Activated naive CD8-positive, alpha-beta T cell treated with anti-CD3 and anti-CD28 coated beads, Interleukin-2, amount 10 ng/mL, durations not matched to agents 7 days and 5 days (primary cell): ENCODE data around the gene ARFGAP1. TPM values are rescaled to one million over a fixed set of nuclear protein-coding genes. Genes with fewer than 3 reads are reported as not detected.
"Not testable (repeated sequence)": the region's sequence is repeated elsewhere in the genome, so short reads cannot be mapped to it uniquely, and the experiment has no call there.

Experiments
- ATAC-seq: fragments of 150-1000 bp; cut with Tn5 transposase; one replicate; pipeline ENCODE4 v1.10.0; 2021; ENCODE audit warnings: low read depth, moderate library complexity
- POLR2A ChIA-PET: fragments of 350-600 bp; sonication (Branson Sonifier 250); formaldehyde crosslinking; loops from one replicate; lab custom pipeline; 2021; ENCODE audit warnings: antibody characterized with exemption; lab: Charles Lee
- DNase-seq: peaks from one replicate; pipeline ENCODE4 v3.0.0; 2021
- H3K27ac Mint-ChIP-seq: one replicate; pipeline ENCODE4 v1.8.0; 2022; ENCODE audit warnings: mild to moderate bottlenecking, mixed read lengths
- H3K27me3 Mint-ChIP-seq: one replicate; pipeline ENCODE4 v1.8.0; 2022; ENCODE audit warnings: mild to moderate bottlenecking, moderate library complexity, mixed read lengths
- H3K36me3 Mint-ChIP-seq: one replicate; pipeline ENCODE4 v1.8.0; 2021; ENCODE audit warnings: mild to moderate bottlenecking, mixed read lengths
- H3K4me1 Mint-ChIP-seq: one replicate; pipeline ENCODE4 v1.8.0; 2021; ENCODE audit warnings: mixed read lengths
- H3K4me3 Mint-ChIP-seq: one replicate; pipeline ENCODE4 v1.8.0; 2022; ENCODE audit warnings: mild to moderate bottlenecking, moderate library complexity, mixed read lengths
- H3K9me3 Mint-ChIP-seq: one replicate; pipeline ENCODE4 v1.8.0; 2021; ENCODE audit warnings: mixed read lengths
- total RNA-seq, 2 experiments: library from RNA; stranded (reverse); gene quantifications; one replicate each; pipeline ENCODE4 v1.2.3, GENCODE V29; 2021

The ARFGAP1 gene
- total RNA-seq, 2 experiments from 2014 or later: 86.1 to 87.6 TPM

GRCh38 chr20:63247671-63248228 lies 24.9 kb upstream of the ARFGAP1 start:
- H3K36me3 Mint-ChIP-seq: no peaks in the 10 kb centered on the region
- POLR2A ChIA-PET: no interaction called here
- H3K27me3 Mint-ChIP-seq: peaks cover 15% of the 10 kb centered on the region
- H3K4me3 Mint-ChIP-seq: no peak overlapping the region
- no peaks in the 10 kb centered on the region for H3K4me1 Mint-ChIP-seq
- H3K9me3 Mint-ChIP-seq: no peaks in the 10 kb centered on the region
- ATAC-seq (no peak), DNase-seq (no peak)
- no peak overlapping the region for H3K27ac Mint-ChIP-seq

- Mint-ChIP-seq H3K4me1 (no peaks in the 10 kb centered on the region), H3K27me3 (peaks cover 23% of the 10 kb centered on the region), H3K9me3 (no peaks in the 10 kb centered on the region), H3K4me3 (no peak overlapping the region), H3K36me3 (no peaks in the 10 kb centered on the region), H3K27ac (no peak overlapping the region)
- no peak for DNase-seq
- no peak for ATAC-seq
- POLR2A ChIA-PET: no interaction called here
Observed at GRCh38 chr20:63248835-63249591, 23.6 kb upstream of the ARFGAP1 start.

- peaks cover 25% of the 10 kb centered on the region for H3K27me3 Mint-ChIP-seq
- no peak overlapping the region for H3K4me3 Mint-ChIP-seq
- H3K36me3 Mint-ChIP-seq: no peaks in the 10 kb centered on the region
- H3K9me3 Mint-ChIP-seq: no peaks in the 10 kb centered on the region
- no peaks in the 10 kb centered on the region for H3K4me1 Mint-ChIP-seq
- no peak for DNase-seq
- ATAC-seq: no peak
- no peak overlapping the region for H3K27ac Mint-ChIP-seq
- POLR2A ChIA-PET: no interaction called here
Observed at GRCh38 chr20:63249891-63250290, 22.7 kb upstream of the ARFGAP1 start.

GRCh38 chr20:63251350-63251749 lies 21.3 kb upstream of the ARFGAP1 start:
- POLR2A ChIA-PET, DNase-seq: not testable (repeated sequence)

GRCh38 chr20:63252284-63252711 lies 20.3 kb upstream of the ARFGAP1 start:
- ATAC-seq: no peak
- no peaks in the 10 kb centered on the region for H3K36me3 Mint-ChIP-seq

More at GRCh38 chr20:63251350-63251749, 21.3 kb upstream of the ARFGAP1 start:
- not testable (repeated sequence) for ATAC-seq, H3K27ac Mint-ChIP-seq, H3K9me3 Mint-ChIP-seq, H3K4me1 Mint-ChIP-seq, H3K36me3 Mint-ChIP-seq, H3K4me3 Mint-ChIP-seq
- H3K27me3 Mint-ChIP-seq: peaks cover 34% of the 10 kb centered on the region

DNA sequence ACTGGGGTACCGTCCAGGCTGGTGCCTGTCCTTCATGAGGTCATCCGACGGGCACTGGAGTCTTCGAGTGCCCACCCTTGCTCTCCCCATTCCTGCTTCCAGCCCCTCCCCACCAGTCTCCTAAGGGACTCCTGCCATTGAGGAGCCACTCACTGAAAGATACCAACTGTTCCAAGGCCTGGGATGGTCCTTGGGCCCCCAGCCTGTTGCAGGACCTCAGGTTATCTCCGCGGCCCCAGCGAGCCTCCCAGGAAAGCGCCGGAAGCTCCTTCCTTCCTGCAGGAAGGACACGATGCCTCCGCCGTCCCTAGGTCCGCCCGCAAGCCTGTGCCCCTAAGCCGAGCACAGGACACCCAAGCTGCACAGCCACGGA lies 19.6 kb upstream of the ARFGAP1 start:
- Mint-ChIP-seq H3K4me3 (no peak overlapping the region), H3K4me1 (peaks cover 3% of the 10 kb centered on the region), H3K27ac (no peak overlapping the region), H3K9me3 (no peaks in the 10 kb centered on the region), H3K36me3 (no peaks in the 10 kb centered on the region), H3K27me3 (peaks cover 38% of the 10 kb centered on the region)
- DNase-seq: no peak
- POLR2A ChIA-PET: no interaction called here
- no peak for ATAC-seq

More at GRCh38 chr20:63252284-63252711, 20.3 kb upstream of the ARFGAP1 start:
- Mint-ChIP-seq H3K9me3 (no peaks in the 10 kb centered on the region), H3K4me1 (no peaks in the 10 kb centered on the region), H3K27ac (no peak overlapping the region), H3K27me3 (peaks cover 34% of the 10 kb centered on the region), H3K4me3 (no peak overlapping the region)
- no peak for DNase-seq
- POLR2A ChIA-PET: no interaction called here

DNA sequence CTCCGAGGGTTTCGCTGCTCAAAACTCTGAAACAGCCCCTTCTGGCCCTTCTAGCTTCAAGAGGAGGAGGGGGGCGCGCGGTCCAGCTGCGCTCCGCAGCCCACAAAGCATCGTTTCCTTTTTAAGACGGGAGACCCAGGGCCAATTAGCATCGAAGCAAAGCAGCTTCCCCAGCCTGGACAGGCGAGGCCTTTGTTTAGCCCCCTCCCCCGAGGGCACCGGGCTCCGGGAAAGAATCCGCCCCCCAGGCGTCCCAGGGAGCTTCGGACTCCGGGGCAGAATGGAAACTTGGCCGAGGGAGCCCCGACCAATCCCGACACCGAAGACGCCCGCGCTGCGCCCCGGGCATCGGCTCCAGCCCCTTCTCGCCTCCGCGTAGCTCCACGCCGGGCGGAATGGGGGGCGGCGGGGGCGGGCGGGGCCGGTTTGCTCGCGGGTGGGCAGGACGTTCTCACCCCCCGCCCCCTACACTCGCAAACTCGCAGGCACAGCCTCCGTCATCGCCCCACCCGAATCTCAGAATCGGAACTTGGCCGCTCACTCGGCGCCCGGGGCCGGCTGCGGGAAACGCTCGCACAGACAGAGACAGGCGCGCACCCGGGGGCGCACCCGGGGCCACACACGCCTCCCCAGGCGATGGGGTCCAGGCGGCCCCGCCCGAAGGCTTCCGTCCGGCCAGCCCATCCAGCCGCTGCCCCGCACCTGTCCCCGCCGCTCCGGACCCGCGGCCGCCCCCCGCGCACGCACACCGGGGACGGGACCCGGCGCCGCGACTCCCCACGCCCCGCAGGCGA lies 19.0 kb upstream of the ARFGAP1 start:
- Mint-ChIP-seq H3K27ac (no peak overlapping the region), H3K9me3 (no peaks in the 10 kb centered on the region), H3K4me1 (peaks cover 3% of the 10 kb centered on the region), H3K27me3 (peaks cover 36% of the 10 kb centered on the region), H3K36me3 (no peaks in the 10 kb centered on the region), H3K4me3 (no peak overlapping the region)
- DNase-seq (no peak), ATAC-seq (no peak)
- POLR2A ChIA-PET: no interaction called here

DNA sequence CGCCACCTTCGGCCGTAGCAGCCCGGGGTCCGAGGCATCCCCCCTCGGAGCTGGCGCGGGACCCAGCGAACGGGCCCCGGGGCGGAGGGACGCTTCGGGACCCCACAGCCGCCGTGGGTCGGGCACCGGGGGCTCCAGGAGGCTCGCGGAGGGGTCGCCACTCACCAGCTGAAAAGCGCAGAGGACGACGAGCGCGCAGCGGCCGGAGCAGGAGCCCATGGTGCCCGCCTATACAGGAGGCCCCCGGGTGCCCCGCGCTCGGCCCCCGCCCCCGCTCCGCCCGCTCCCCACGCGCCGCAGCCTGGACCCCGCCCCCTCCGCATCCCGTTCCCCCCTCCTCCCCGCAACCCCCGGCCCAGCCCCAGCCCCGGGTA lies 18.4 kb upstream of the ARFGAP1 start, which contains the start of gene NKAIN4:
Gene NKAIN4, minus strand, starts transcription at position 232 of the 374 bp plus-strand sequence. Its CDS starts 13 bp downstream, at position 219.
- ATAC-seq (no peak), DNase-seq (no peak)
- H3K4me3 Mint-ChIP-seq: no peak within 1 kb of the TSS
- no peak within 1 kb of the TSS for H3K27ac Mint-ChIP-seq
- H3K27me3 Mint-ChIP-seq: peaks cover 34% of the 10 kb centered on the region
- peaks cover 3% of the 10 kb centered on the region for H3K4me1 Mint-ChIP-seq
- H3K9me3 Mint-ChIP-seq: no peaks in the 10 kb centered on the region
- no peaks in the 10 kb centered on the region for H3K36me3 Mint-ChIP-seq
- POLR2A ChIA-PET: no interaction called here

DNA sequence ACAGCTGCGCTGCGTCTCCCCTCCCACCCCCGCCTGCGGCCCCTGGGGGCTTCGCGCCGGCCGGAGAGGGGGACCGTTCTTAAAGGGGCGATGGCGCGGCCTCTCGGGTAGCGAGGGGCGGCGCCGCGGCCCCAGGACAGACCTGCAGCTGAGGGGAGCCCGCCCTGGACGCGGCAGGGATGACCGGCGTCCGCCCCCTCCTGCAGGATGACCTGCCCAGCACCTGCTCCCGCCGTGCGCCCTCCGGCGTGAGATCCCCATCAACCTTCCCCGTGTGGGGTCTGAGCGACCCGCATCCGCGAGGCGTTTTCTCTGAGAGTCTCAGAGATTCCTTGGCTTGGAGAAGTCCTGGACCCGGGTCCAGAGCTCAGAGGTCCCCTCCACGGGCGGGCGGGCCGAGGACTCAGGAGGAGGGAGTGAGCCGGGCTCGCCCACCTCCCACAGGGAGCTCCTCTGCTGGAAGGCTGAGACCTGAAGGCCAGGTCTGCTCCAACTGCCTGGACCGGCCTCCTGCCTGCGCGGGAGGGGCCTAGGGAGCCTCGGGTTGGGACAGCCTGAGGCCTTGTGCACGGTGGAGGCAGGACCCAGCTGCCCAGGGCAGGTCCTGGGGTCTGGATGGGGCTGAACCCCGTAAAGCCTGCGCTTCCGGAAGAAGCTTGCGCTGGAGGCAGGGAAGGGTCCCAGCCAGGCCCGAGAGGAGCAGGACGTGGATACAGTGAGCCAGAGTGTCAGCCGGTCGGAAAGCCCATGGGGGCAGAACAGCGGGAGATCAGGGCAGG lies 17.8 kb upstream of the ARFGAP1 start:
- Mint-ChIP-seq H3K36me3 (no peaks in the 10 kb centered on the region), H3K27ac (no peak overlapping the region), H3K4me1 (peaks cover 3% of the 10 kb centered on the region), H3K9me3 (no peaks in the 10 kb centered on the region), H3K4me3 (no peak overlapping the region), H3K27me3 (peaks cover 34% of the 10 kb centered on the region)
- POLR2A ChIA-PET: no interaction called here
- DNase-seq (no peak), ATAC-seq (no peak)

DNA sequence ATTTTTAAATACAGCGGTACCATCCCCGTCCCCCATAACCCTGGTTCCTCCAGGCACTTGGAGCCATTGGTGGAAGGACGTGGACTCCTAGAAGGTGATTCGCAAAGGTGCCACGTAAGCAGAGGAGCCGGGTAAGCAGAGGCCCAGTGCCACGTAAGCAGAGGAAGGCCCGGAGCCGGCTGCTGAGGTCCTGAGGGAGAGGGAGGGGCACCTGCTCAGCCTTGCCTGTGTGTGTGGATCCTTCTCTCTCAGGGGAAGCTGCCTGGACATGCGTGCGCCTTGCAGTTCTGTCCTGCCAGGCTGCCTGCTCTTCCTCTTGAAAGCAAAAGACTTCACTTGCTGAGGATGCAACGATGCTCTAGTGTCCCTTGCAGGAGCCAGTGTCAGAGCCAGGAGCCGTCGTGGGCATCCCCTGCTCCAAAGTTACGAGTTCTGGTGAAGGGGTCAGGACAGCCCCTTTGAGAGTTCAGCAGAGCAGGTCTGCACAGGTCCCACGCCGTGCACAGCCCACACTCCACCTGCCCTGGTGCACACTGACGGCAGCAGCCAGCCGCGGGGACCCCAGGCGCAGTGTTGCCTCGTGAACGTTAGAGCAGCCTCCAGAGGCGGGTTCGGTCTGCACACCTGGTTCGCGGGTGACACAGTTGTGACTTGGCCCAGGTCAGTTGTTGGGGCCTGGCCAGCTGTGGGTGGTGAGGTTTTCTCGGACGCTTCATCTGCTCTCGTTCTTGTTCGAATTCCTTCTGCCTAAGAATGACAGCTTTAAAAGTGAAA lies 16.5 kb upstream of the ARFGAP1 start:
- DNase-seq: no peak
- Mint-ChIP-seq H3K4me3 (no peak overlapping the region), H3K9me3 (no peaks in the 10 kb centered on the region), H3K4me1 (peaks cover 3% of the 10 kb centered on the region), H3K27ac (no peak overlapping the region), H3K36me3 (no peaks in the 10 kb centered on the region), H3K27me3 (peaks cover 36% of the 10 kb centered on the region)
- POLR2A ChIA-PET: no interaction called here
- no peak for ATAC-seq

GRCh38 chr20:63256954-63257353 lies 15.7 kb upstream of the ARFGAP1 start:
- Mint-ChIP-seq H3K4me1 (peaks cover 3% of the 10 kb centered on the region), H3K9me3 (no peaks in the 10 kb centered on the region), H3K36me3 (no peaks in the 10 kb centered on the region), H3K27ac (no peak overlapping the region), H3K27me3 (peaks cover 36% of the 10 kb centered on the region), H3K4me3 (no peak overlapping the region)
- DNase-seq: no peak
- no peak for ATAC-seq
- POLR2A ChIA-PET: no interaction called here

DNA sequence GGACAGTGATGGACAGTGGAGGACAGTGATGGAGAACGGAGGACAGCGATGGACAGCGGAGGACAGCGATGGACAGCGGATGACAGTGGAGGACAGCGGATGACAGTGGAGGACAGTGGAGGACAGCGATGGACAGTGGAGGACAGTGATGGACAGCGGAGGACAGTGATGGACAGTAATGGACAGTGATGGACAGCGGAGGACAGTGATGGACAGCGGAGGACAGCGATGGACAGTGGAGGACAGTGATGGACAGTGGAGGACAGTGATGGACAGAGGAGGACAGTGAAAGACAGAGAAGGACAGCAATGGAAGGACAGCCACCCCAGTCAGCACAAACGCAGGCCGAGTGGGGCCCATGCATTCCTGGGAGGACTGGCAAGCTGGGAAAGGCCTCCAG lies 15.0 kb upstream of the ARFGAP1 start:
- Mint-ChIP-seq H3K4me1 (peaks cover 8% of the 10 kb centered on the region), H3K4me3 (no peak overlapping the region), H3K27me3 (peaks cover 31% of the 10 kb centered on the region), H3K36me3 (no peaks in the 10 kb centered on the region), H3K27ac (no peak overlapping the region), H3K9me3 (no peaks in the 10 kb centered on the region)
- ATAC-seq: no peak
- DNase-seq: no peak
- POLR2A ChIA-PET: no interaction called here
